Measurements from ENCODE around the gene UNC79.

The UNC79 gene

GRCh38 chr14:93712838-93713724, 282.3 kb downstream of the UNC79 start:
- DNase-seq, result no peak

- no peak for DNase-seq
Observed at GRCh38 chr14:93713726-93714405, 283.1 kb downstream of the UNC79 start.

- no peak for DNase-seq
Observed at GRCh38 chr14:93714605-93715004, 283.9 kb downstream of the UNC79 start.

GRCh38 chr14:93715279-93715927, 284.7 kb downstream of the UNC79 start:
- no peak for DNase-seq

- no peak for DNase-seq
Observed at GRCh38 chr14:93716002-93716745, 285.4 kb downstream of the UNC79 start.

- no peak for DNase-seq
Observed at GRCh38 chr14:93716746-93717667, 286.3 kb downstream of the UNC79 start.

GRCh38 chr14:93717668-93718320, 287.1 kb downstream of the UNC79 start:
- no peak for DNase-seq

- DNase-seq, result no peak
Observed at GRCh38 chr14:93719256-93719655, 288.5 kb downstream of the UNC79 start.

- DNase-seq, result no peak
Observed at GRCh38 chr14:93720076-93720815, 289.5 kb downstream of the UNC79 start.

GRCh38 chr14:93720981-93721483, 290.3 kb downstream of the UNC79 start:
- DNase-seq, result no peak

GRCh38 chr14:93723001-93723400, 292.3 kb downstream of the UNC79 start:
- DNase-seq, result no peak

- no peak for DNase-seq
Observed at GRCh38 chr14:93725002-93725582, 294.4 kb downstream of the UNC79 start.

- no peak for DNase-seq
Observed at GRCh38 chr14:93725993-93726392, 295.3 kb downstream of the UNC79 start.

- no peak for DNase-seq
Observed at GRCh38 chr14:93727039-93727740, 296.5 kb downstream of the UNC79 start.

GRCh38 chr14:93727917-93728650, 297.3 kb downstream of the UNC79 start:
- no peak for DNase-seq

- no peak for DNase-seq
Observed at GRCh38 chr14:93728651-93729016, 297.9 kb downstream of the UNC79 start.

GRCh38 chr14:93729993-93730392, 299.3 kb downstream of the UNC79 start:
- no peak for DNase-seq

- DNase-seq, result no peak
Observed at GRCh38 chr14:93731753-93732152, 301.0 kb downstream of the UNC79 start.

- DNase-seq, result no peak
Observed at GRCh38 chr14:93732524-93732923, 301.8 kb downstream of the UNC79 start.
